Cardiac septum (tissue), 1 donor: ENCODE data around the gene OIT3. TPM values are rescaled to one million over a fixed set of nuclear protein-coding genes. Genes with fewer than 3 reads are reported as not detected.

Experiments used
- DNase-seq: peaks from one replicate; pipeline ENCODE4 v3.0.0-alpha.2; 2020; ENCODE audit warnings: low spot score
- intact Hi-C: fragments of 100-400 bp; cut with DNase I; formaldehyde crosslinking; loops from one replicate; pipeline ENCODE4 v1.14.0; 2022
- long read RNA-seq: library from polyadenylated mRNA; unstranded; transcript quantifications from one replicate; pipeline ENCODE4 v2.0.0, GENCODE V29; 2021
- total RNA-seq: library from RNA; stranded (reverse); fragmentation: NEBNext Ultra II Directional; extraction: Animal tissue kit (Norgen Biotek cat#: 25700); gene quantifications from one replicate; pipeline ENCODE4 v1.2.1, GENCODE V29; 2021
- donor health status: DM: no; HTN: no; CAD: no.

OIT3 gene
- 0.32 TPM for total RNA-seq
- long read RNA-seq: 0 reads

- no peak for DNase-seq
- intact Hi-C loops: no loop called here
These were observed at the start of gene OIT3 for GRCh38 chr10:72893136-72893798. OIT3 (plus strand) TSS chr10:72893739; CDS start chr10:72893799, 60 bp downstream.

GRCh38 chr10:72846238-72846637 lies 47.3 kb upstream of the OIT3 start:
- intact Hi-C loops: no loop called here
- DNase-seq: no peak

GRCh38 chr10:72847681-72848080 lies 45.9 kb upstream of the OIT3 start:
- no peak for DNase-seq
- intact Hi-C loops: no loop called here

GRCh38 chr10:72850861-72851260 lies 42.7 kb upstream of the OIT3 start:
- intact Hi-C loops: no loop called here
- DNase-seq: no peak

- DNase-seq: no peak
These were observed 42.0 kb upstream of the OIT3 start for GRCh38 chr10:72851509-72851908.

GRCh38 chr10:72852508-72852907 lies 41.0 kb upstream of the OIT3 start:
- no peak for DNase-seq
- intact Hi-C loops: no loop called here

More at GRCh38 chr10:72851509-72851908, 42.0 kb upstream of the OIT3 start:
- intact Hi-C loops: no loop called here

GRCh38 chr10:72855129-72855528 lies 38.4 kb upstream of the OIT3 start:
- intact Hi-C loops: no loop called here
- DNase-seq: no peak

- intact Hi-C loops: no loop called here
- DNase-seq: no peak
These were observed 37.7 kb upstream of the OIT3 start for GRCh38 chr10:72855790-72856189.

GRCh38 chr10:72858067-72858466 lies 35.5 kb upstream of the OIT3 start:
- intact Hi-C loops: no loop called here

GRCh38 chr10:72862957-72863356 lies 30.6 kb upstream of the OIT3 start:
- no peak for DNase-seq
- intact Hi-C loops: no loop called here

More at GRCh38 chr10:72858067-72858466, 35.5 kb upstream of the OIT3 start:
- DNase-seq: no peak

- intact Hi-C loops: loop anchor here (5.0 kb wide), 1 partner anchor 513 kb away; no protein-coding TSS in a partner anchor
- no peak for DNase-seq
These were observed 18.1 kb upstream of the OIT3 start for GRCh38 chr10:72875250-72876055.

- DNase-seq: no peak
These were observed 14.3 kb upstream of the OIT3 start for GRCh38 chr10:72879245-72879644.

GRCh38 chr10:72881291-72881690 lies 12.2 kb upstream of the OIT3 start:
- intact Hi-C loops: no loop called here
- no peak for DNase-seq

More at GRCh38 chr10:72879245-72879644, 14.3 kb upstream of the OIT3 start:
- intact Hi-C loops: loop anchor here (5.0 kb wide), 1 partner anchor 517 kb away; no protein-coding TSS in a partner anchor

- DNase-seq: no peak
- intact Hi-C loops: no loop called here
These were observed 9.7 kb upstream of the OIT3 start for GRCh38 chr10:72883861-72884260.

GRCh38 chr10:72885953-72886352 lies 7.6 kb upstream of the OIT3 start:
- intact Hi-C loops: no loop called here

GRCh38 chr10:72886621-72887020 lies 6.9 kb upstream of the OIT3 start:
- DNase-seq: no peak
- intact Hi-C loops: no loop called here

More at GRCh38 chr10:72885953-72886352, 7.6 kb upstream of the OIT3 start:
- no peak for DNase-seq

- intact Hi-C loops: no loop called here
- no peak for DNase-seq
These were observed 6.5 kb upstream of the OIT3 start for GRCh38 chr10:72887043-72887442.

- DNase-seq: no peak
- intact Hi-C loops: no loop called here
These were observed 5.3 kb upstream of the OIT3 start for GRCh38 chr10:72888151-72888638.

- intact Hi-C loops: no loop called here
- no peak for DNase-seq
These were observed 4.1 kb upstream of the OIT3 start for GRCh38 chr10:72889391-72889831.

- no peak for DNase-seq
- intact Hi-C loops: no loop called here
These were observed 3.5 kb upstream of the OIT3 start for GRCh38 chr10:72890086-72890485.
